Brain microvascular endothelial cell (primary cell): ENCODE measurements around the gene PLA2G4B.

Experiments used
- DNase-seq: peaks from one replicate; pipeline ENCODE4 v3.0.0-alpha.2; 2020
- H3K27ac ChIP-seq: fragments of 250-450 bp; sonication (Bioruptor Pico); 2 replicates; pipeline ENCODE4 v1.5.1; 2020; ENCODE audit warnings: mild to moderate bottlenecking, moderate library complexity
- H3K27me3 ChIP-seq: fragments of 250-450 bp; sonication (Bioruptor Pico); replicated peaks from 2 replicates; pipeline ENCODE4 v1.5.1; 2020; ENCODE audit warnings: mild to moderate bottlenecking
- H3K36me3 ChIP-seq: fragments of 250-450 bp; sonication (Bioruptor Pico); replicated peaks from 2 replicates; pipeline ENCODE4 v1.5.1; 2020; ENCODE audit warnings: mild to moderate bottlenecking
- H3K4me3 ChIP-seq: 2 replicates; pipeline ENCODE4 v1.5.1; 2011; ENCODE audit warnings: low read depth, mild to moderate bottlenecking, control low read depth, low read length, moderate library complexity
- in situ Hi-C: cut with HindIII; loops from 2 replicates; pipeline ENCODE4 v1.10.0; 2017; ENCODE audit warnings: low sequenced_read_pairs, low pct_ligation_motif_present
- TF ChIP-seq, protein P1 (sequence below): IDR thresholded peaks from 2 replicates; pipeline ENCODE4 v1.5.1; 2011; ENCODE audit warnings: low read depth, mild to moderate bottlenecking, moderate library complexity, low read length, control low read depth, inconsistent platforms; ENCODE audit errors: missing control alignments

Gene PLA2G4B

DNA sequence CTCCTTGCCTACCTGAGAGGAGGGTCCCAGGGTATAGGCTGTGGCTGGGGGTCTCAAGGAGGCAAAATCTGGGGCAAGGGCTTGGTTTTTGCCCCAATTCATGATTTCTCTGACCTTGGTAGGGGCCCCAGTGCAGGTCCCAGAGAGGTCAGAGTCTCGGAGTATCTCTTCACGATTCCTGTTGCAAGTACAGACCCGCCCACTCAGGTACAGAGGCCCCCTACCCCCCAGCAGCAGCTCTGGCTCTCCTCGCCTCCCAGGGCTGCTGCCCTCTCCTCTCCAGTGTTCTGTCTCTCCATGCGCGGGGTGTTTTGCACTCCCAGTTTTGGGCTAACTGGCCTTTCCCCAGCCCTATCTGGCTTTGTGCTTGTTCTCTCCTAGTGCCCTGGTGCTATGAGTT, 16.2 kb upstream of the PLA2G4B start:
- no peak overlapping the region for H3K4me3 ChIP-seq
- TF ChIP-seq, protein P1, sequence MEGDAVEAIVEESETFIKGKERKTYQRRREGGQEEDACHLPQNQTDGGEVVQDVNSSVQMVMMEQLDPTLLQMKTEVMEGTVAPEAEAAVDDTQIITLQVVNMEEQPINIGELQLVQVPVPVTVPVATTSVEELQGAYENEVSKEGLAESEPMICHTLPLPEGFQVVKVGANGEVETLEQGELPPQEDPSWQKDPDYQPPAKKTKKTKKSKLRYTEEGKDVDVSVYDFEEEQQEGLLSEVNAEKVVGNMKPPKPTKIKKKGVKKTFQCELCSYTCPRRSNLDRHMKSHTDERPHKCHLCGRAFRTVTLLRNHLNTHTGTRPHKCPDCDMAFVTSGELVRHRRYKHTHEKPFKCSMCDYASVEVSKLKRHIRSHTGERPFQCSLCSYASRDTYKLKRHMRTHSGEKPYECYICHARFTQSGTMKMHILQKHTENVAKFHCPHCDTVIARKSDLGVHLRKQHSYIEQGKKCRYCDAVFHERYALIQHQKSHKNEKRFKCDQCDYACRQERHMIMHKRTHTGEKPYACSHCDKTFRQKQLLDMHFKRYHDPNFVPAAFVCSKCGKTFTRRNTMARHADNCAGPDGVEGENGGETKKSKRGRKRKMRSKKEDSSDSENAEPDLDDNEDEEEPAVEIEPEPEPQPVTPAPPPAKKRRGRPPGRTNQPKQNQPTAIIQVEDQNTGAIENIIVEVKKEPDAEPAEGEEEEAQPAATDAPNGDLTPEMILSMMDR = no peak
- no peaks in the 10 kb centered on the region for H3K27me3 ChIP-seq
- peaks cover 71% of the 10 kb centered on the region for H3K36me3 ChIP-seq
- in situ Hi-C loops = no loop called here
- no peak overlapping the region for H3K27ac ChIP-seq
- no peak for DNase-seq

DNA sequence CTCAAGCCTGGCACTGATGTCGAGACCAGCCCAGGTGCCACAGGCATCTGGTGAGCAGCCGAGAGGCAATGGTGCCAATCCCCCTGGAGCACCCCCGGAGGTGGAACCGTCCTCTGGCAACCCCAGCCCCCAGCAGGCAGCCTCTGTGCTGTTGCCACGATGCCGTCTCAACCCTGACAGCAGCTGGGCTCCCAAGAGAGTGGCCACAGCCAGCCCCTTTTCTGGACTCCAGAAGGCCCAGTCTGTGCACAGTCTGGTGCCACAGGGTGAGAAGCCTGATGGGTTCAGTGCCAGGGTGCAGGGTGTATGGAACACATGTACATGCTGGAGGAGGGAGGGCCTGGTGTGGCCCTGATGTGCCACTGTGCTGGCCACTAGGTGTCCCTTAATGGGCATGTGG, 15.7 kb upstream of the PLA2G4B start:
- TF ChIP-seq, protein P1 = no peak
- in situ Hi-C loops = no loop called here

DNA sequence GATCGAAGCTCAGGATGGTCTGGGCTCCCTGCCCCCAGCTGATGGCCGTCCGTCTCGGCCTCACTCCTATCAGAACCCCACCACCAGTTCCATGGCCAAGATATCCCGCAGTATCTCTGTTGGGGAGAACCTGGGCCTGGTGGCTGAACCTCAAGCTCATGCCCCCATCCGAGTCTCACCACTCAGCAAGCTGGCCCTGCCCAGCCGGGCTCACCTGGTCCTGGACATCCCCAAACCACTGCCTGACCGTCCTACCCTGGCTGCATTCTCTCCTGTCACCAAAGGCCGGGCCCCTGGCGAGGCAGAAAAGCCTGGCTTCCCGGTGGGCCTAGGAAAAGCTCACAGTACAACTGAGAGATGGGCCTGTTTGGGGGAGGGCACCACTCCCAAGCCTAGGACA, 15.1 kb upstream of the PLA2G4B start:
- DNase-seq = no peak
- in situ Hi-C loops = no loop called here
- Histone ChIP-seq H3K27me3 (no peaks in the 10 kb centered on the region), H3K27ac (no peak overlapping the region), H3K36me3 (peaks cover 60% of the 10 kb centered on the region), H3K4me3 (no peak overlapping the region)
- TF ChIP-seq, protein P1 = no peak

More for the DNA sequence above, 15.7 kb upstream of the PLA2G4B start:
- Histone ChIP-seq H3K4me3 (no peak overlapping the region), H3K27ac (no peak overlapping the region), H3K27me3 (no peaks in the 10 kb centered on the region), H3K36me3 (peaks cover 66% of the 10 kb centered on the region)
- no peak for DNase-seq

DNA sequence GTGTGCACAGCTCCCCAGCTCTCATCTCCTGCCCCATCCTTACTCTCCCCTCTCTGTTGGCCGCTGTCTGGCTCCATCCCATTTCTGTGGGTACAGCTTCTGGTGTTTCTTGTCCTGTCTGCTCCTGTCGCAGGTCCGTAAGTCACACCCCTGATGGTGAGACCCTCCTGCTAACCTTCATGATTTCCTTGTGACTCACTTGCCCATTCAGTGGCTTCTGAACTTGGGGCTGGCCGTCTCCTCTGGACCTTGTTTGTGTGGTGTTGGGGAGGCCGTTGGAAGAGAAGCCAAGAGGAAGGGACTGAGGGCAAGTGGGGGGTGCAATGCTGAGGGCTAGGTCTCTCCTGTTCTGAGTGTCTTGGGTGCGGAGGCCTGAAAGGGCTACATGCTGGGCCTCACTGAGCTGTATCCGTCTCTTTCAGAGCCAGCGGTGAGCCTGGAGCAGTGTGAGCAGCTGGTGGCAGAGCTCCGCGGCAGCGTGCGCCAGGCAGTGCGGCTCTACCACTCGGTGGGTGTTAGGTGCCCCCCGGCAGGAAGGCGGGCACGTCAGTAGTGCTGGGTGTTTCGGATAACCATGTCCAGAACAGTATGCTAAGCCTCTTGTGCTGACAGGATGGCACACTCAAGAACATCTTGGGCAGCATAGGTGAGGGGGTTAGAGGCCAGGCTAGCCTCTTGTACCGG, 14.4 kb upstream of the PLA2G4B start:
- in situ Hi-C loops = no loop called here
- H3K4me3 ChIP-seq = no peak overlapping the region
- peaks cover 53% of the 10 kb centered on the region for H3K36me3 ChIP-seq

DNA sequence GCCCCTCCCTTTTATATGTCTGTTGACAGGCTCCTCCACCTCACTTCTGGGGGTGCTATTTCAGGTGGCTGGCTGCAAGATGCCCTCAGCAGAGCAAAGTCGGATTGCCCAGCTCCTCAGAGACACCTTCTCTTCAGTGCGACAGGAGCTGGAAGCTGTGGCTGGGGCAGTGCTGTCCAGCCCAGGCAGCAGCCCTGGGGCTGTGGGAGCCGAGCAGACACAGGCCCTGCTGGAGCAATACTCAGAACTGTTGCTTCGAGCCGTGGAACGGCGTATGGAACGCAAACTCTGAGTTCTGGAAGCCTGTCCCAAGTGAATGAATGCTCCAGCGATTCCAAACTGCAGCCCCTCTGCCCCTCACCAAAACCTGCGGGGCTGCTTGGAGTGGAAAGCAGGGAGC, 13.5 kb upstream of the PLA2G4B start:
- H3K27ac ChIP-seq = no peak overlapping the region
- peaks cover 45% of the 10 kb centered on the region for H3K36me3 ChIP-seq
- no peaks in the 10 kb centered on the region for H3K27me3 ChIP-seq
- H3K4me3 ChIP-seq = no peak overlapping the region
- no peak for DNase-seq
- in situ Hi-C loops = no loop called here
- TF ChIP-seq, protein P1 = no peak

More for the DNA sequence above, 14.4 kb upstream of the PLA2G4B start:
- H3K27ac ChIP-seq = no peak overlapping the region
- no peak for DNase-seq
- TF ChIP-seq, protein P1 = no peak
- H3K27me3 ChIP-seq = no peaks in the 10 kb centered on the region
